Activated naive CD4-positive, alpha-beta T cell treated with Interleukin-2 at 50 U/mL for 16 hours (primary cell): ENCODE results near the gene PPP2R3B.
"Not testable (repeated sequence)": the region's sequence is repeated elsewhere in the genome, so short reads cannot be mapped to it uniquely, and the experiment has no call there.

Experiments used
- DNase-seq: peaks from one replicate; pipeline ENCODE4 v3.0.0-alpha.2; 2020

The PPP2R3B gene, protein sequence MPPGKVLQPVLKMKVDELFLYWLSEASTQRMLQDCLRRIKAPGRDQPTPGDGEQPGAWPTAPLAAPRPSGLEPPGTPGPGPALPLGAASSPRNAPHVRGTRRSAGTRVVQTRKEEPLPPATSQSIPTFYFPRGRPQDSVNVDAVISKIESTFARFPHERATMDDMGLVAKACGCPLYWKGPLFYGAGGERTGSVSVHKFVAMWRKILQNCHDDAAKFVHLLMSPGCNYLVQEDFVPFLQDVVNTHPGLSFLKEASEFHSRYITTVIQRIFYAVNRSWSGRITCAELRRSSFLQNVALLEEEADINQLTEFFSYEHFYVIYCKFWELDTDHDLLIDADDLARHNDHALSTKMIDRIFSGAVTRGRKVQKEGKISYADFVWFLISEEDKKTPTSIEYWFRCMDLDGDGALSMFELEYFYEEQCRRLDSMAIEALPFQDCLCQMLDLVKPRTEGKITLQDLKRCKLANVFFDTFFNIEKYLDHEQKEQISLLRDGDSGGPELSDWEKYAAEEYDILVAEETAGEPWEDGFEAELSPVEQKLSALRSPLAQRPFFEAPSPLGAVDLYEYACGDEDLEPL

DNA sequence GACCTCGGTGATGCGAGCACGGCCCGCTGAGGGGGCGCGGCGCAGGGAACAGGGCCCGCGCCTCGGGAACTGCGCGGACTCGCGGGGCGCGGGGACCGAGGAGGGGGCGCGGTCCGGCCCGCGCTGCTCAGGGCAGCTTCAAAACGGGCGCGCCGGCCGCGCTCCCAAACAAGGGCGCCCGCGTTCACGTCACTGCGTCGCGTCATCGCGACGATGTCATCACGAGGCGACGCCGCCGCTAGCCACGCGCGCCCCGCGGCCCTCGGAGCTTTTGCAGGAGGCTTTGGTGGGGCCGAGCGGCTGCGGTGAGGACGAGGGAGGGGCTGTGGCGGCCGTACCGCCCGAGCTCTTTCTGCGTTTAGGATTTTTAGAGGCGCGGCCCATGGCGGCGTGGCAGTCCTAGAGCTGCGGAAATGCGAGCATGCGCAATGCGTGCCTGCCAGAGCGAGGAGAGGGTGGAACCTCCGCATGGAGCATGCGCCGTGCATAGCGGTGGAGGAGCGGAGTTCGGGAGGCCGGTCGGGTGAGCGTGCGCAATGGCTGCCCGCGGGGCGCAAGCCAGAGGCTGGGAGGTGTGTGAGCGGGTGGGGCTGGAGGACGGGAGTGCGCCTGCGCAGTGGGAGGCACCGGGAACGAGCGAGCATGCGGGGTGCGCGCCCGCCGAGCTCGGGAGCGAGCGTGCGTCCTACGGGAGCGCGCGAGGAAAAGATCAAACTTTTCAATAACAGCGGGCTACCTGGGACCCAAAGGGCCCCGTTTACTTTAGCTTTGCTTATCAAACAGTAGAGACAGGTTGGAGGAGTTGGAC, at the start of gene PPP2R3B:
Gene PPP2R3B, minus strand, starts transcription at position 140 of the 808 bp plus-strand sequence. CDS start 216 bp downstream, outside the sequence.
- peak; percentile 98 for DNase-seq

DNA sequence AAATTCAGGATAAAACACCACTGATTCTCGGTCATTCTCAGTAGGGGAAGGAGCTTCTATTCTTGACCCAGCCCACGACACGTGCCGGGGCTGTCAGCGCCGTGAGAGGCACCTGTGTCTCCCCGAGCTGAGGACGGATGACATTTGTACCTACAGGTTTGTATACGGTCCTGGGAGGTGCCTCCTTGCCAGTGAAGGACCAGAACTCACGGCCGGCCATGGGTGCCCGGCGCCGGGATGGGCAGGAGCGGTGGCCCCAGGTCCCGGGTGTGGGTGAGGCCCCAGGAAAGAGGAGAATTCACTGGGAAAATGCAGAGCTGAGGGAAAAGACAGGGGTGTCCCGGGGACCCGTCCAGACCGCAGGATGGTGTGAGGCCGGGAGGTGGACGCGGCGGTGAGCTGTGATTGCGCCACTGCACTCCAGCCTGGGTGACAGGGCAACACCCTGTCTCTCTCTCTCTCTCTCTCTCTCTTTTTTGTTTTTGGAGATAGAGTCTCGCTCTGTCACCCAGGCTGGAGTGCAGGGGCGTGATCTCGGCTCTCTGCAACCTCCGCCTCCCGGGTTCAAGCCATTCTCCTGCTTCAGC, 48.9 kb upstream of the PPP2R3B start:
- no peak for DNase-seq

- no peak for DNase-seq
Measured at GRCh38 chrX:434946-435345, 48.2 kb upstream of the PPP2R3B start.

DNA sequence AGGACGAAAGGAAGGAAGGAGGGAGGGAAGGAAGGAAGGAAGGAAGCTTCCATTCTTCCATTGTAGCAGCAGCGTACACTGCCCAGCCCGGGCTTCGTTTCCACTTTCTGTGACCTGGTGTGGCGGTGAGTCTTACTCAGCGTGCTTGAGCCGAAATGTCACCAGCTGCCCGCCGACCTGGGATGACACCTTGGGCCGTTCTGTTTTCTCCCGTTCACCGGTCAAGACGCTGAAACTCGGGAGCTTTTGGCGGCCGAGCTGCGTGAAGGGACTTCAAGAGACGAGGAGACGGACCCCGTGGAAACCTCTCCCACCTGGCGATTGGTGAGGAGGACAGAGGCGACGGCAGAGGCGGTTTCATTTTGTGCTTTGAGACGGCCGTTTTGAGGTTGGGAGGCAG, 47.1 kb upstream of the PPP2R3B start:
- DNase-seq = no peak

GRCh38 chrX:432666-433065, 46.0 kb upstream of the PPP2R3B start:
- DNase-seq = not testable (repeated sequence)

DNA sequence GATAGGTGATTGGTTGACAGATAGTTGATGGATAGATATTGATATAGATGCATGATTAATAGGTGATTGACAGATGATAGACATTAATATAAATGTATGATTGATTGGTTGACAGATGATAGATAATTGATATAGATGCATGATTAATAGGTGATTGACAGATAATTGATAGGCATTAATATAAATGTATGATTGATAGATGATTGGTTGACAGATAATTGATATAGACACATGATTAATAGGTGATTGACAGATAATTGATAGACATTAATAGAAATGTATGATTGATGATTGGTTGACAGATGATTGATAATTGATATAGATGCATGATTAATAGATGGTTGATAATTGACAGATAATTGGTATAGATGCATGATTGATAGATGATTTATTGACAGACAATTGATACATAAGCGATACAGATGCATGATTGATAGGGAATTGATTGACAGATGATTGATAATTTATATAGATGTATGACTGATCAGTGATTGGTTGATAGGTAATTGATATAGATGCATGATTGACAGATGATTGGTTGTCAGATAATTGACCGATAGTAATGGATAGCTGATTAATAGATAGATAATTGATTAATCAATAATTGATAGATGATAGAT, 44.9 kb upstream of the PPP2R3B start:
- DNase-seq = no peak

GRCh38 chrX:431056-431455, 44.3 kb upstream of the PPP2R3B start:
- DNase-seq = no peak

DNA sequence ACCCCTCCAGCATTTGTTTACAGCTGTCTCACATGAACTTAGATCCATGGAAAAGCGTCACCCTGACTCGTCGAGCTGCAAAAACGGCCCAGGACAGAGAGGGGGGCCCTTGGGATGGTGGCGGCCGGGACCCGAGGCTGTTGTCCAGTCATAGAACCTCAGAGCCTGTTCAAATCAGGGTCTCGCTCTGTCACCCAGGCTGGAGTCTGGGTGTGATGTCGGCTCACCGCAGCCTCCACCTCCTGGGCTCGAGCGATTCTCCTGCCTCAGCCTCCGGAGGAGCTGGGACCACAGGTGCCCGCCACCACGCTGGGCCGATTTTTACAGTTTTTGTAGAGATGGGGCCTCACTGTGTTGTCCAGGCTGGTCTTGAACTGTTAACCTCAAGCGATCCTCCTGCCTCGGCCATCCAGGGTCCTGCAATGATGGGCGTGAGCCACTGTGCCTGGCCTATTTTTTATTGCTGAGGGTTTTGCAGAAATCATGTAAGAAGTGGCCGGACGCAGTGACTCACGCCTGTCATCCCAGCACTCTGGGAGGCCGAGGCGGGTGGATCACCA, 42.6 kb upstream of the PPP2R3B start:
- no peak for DNase-seq

- DNase-seq = no peak
Measured at GRCh38 chrX:427812-428725, 41.4 kb upstream of the PPP2R3B start.

DNA sequence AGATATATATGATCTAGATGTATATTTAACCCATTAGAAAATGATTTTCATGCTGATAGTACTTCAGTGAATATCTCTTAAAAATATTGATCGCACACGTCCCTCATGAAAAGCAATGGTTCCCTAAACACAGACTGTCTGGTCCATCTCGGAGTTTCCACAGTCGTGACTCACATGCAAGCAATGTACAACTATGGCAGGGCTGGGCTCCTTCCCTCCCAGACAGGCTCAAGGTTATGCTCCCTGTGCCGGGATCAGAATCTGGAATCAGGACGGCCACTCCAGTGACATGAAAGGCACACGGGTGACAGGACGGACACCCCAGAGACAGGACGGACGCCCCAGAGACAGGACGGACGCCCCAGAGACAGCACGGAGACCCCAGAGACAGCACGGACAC, 40.2 kb upstream of the PPP2R3B start:
- DNase-seq = no peak

DNA sequence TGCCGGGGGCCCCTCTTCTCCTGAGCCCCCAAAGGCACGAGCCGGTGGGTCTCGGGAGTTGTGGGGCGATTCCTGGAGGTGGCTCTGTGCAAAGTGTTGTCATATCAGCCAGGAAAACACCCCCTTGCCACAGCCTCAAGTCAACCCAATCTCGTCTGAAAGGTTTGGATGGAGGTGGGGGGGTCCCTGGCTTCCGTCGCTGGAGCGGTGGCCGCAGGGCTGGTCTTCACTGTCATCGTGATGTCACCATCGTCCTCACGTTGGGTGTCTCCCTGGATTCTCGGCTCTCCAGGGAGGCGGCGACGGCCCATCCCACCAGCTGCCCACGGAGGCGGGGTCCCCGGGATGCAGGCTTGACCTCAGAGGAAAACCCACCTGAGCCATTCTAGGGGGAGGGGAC, 38.3 kb upstream of the PPP2R3B start:
- no peak for DNase-seq

DNA sequence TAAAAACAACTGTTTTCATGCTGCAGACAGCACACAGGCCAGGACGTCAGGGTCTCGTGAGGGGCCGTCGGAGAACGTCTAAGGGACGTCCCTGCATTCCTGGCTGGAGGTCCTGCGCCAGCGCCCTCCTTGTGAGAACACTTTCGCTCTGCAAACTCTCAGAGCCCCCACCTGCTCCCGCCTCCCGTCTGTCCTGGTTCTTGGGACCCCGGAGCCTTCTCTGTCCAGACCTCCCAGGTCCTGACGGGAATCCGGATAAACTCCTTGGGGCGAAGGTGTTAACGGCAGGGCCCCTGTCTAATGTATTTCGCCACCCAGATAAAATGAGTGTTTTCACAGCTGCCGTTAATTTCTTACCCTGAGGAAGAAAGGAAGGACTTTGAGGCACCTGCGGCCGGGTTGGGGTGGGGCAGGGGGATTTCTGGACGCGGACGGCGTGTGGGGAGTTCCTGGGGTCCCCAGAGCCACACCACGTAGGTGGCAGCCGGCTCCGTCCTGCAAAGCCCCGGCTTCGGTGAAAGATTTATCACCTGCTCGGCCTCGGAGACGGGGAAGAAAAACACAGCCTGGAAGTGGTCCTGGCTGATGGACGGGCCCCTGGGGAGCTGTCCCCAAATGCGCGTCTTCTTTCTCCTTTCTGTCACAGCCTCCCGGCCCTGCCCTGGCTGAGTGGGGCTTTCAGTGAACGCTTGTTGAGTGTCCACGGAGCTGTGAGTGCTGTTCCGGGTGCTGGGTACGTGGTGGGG, 35.1 kb upstream of the PPP2R3B start:
- no peak for DNase-seq

GRCh38 chrX:420496-421223, 34.0 kb upstream of the PPP2R3B start:
- no peak for DNase-seq

DNA sequence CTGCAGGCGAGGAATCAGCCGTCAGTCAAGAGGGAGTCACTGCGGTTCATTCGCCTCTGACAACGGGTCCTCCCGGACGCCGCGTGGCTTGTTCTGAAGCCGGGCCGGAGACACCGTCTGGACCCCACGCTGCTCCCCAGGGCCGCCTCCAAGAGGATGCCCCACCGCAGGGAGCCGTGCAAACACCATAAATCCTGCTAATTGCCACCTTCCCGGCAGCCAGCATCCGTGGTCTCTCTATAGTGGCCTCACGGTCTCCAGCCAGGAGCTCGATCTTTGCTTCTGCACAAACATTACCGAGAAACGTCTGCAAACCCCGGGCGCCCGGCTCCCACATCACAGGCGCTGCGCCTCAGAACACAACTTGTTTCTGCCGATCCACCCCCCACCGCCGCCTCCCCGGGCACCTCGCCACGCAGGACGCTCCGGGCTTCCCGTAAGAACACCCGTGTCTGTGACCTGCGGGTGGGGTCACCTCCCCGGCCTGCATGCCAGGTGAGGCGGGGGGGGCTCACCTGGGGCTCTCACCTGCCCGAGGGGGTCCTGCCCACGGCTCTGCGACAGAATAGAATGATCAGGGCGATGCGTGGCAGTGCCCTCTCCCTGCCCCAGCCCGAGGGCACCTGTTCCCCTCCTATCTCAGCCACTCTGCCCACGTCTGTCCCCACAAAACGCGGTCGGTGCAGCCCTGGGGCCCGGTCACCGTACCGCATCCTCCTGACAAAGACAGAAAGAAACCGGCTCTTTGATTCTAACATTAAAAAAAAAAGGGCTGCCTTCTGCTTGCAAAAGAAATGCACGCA, 32.4 kb upstream of the PPP2R3B start:
- DNase-seq = no peak

DNA sequence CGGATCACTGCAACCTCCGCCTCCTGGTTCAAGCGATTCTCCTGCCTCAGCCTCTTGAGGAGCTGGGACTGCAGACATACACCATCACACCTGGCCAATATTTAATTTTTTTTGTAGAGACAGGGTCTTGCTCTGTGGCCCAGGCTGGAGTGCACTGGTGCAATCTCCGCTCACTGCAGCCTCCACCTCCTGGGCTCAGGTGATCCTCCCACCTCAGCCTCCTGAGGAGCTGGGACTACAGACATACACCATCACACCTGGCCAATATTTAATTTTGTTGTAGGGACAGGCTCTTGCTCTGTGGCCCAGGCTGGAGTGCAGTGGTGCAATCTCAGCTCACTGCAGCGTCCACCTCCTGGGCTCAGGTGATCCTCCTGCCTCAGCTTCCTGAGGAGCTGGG, 28.8 kb upstream of the PPP2R3B start:
- not testable (repeated sequence) for DNase-seq

GRCh38 chrX:413322-414201, 26.9 kb upstream of the PPP2R3B start:
- no peak for DNase-seq

DNA sequence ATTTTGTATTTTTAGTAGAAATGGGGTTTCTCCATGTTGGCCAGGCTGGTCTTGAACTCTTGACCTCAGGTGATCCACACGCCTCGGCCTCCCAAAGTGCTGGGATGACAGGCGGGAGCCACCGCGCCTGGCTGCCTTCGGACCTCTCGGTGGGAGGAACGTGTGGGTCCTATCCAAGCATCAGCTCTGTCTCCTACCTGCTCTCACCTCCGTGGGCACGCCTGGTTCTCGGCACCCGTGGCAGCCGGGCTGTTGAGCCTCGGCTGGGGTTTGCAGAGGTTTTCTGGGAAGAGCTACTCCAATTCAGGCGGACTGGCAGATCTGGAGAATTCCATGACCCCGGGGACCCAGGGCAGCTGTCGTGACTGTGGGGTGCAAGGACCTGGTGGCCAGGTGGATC, 23.6 kb upstream of the PPP2R3B start:
- DNase-seq = no peak

GRCh38 chrX:405149-405548, 18.4 kb upstream of the PPP2R3B start:
- DNase-seq = no peak
